Suprapubic skin (tissue), 3 donors: Measurements from ENCODE around the gene SLC25A33.

Experiments
- CTCF ChIP-seq, 2 donors: fragments of 200-600 bp in 1 of 2; fragments of 450-650 bp in 1 of 2; sonication (generic) in 1 of 2; IDR thresholded peaks; one replicate each; pipeline ENCODE4 v1.5.1; 2016 to 2019; ENCODE audit warnings: antibody characterized with exemption in 2 of 2, mild to moderate bottlenecking in 1 of 2, moderate library complexity in 1 of 2
- EP300 ChIP-seq: sonication (generic); formaldehyde crosslinking; IDR thresholded peaks from one replicate; pipeline ENCODE4 v1.6.1; 2017; ENCODE audit warnings: antibody characterized with exemption
- POLR2A ChIP-seq, 2 donors: fragments of 450-650 bp; IDR thresholded peaks; one replicate each; pipeline ENCODE4 v1.6.1; 2017; ENCODE audit warnings: antibody characterized with exemption in 2 of 2, mild to moderate bottlenecking in 2 of 2, moderate library complexity in 2 of 2

- TF ChIP-seq EP300 = no peak
- no peak for TF ChIP-seq CTCF (IDR thresholded peaks at IDR 0.05)
- TF ChIP-seq POLR2A (IDR thresholded peaks at IDR 0.05) = no peak
These were observed 18.9 kb upstream of the SLC25A33 start for GRCh38 chr1:9520411-9520810.
